ENCODE measurements around the gene CNTN1. TPM values are rescaled to one million over a fixed set of nuclear protein-coding genes. Genes with fewer than 3 reads are reported as not detected.

CNTN1 gene
- total and polyA plus RNA-seq, 2 experiments from 2014 or later, result 4.2 to 4.7 TPM

DNA sequence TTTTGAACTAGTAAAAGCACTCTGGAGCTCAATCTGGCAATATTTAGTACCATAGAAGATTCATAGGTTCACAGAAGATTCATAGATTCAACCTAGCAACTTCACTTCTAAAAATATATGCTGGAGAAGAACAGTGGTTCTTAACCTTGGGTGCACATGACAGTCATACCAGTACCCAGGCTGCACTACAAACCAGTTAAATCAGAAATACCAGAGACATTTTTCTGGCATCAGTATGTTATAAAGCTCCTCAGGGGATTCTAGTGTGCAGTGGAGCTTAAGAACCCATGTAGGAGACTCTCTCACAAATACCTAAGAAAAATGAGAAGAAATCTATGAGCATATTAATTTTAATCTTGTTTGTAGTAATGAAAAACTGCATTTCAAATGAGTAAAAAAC is 46.6 kb downstream of the CNTN1 start:
- TF ChIP-seq CTCF (IDR thresholded peaks at IDR 0.05; ENCODE audit: low read depth, low read length), result no peak
- H3K36me3 ChIP-seq, result no peaks in the 10 kb centered on the region
- H3K9me3 ChIP-seq (ENCODE audit: low read depth), result no peaks in the 10 kb centered on the region
- no peak for DNase-seq (ENCODE audit: low read depth in 1 of 2, low spot score in 1 of 2)
- no peak overlapping the region for H3K4me3 ChIP-seq
- H3K4me1 ChIP-seq (ENCODE audit: low read depth), result no peaks in the 10 kb centered on the region
- no peak overlapping the region for H3K27ac ChIP-seq
- no peaks in the 10 kb centered on the region for H3K27me3 ChIP-seq

- no peaks in the 10 kb centered on the region for H3K9me3 ChIP-seq (ENCODE audit: low read depth)
- no peaks in the 10 kb centered on the region for H3K36me3 ChIP-seq
- TF ChIP-seq CTCF (IDR thresholded peaks at IDR 0.05; ENCODE audit: low read depth, low read length), result no peak
These were observed 49.8 kb downstream of the CNTN1 start for GRCh38 chr12:40742041-40742440.

DNA sequence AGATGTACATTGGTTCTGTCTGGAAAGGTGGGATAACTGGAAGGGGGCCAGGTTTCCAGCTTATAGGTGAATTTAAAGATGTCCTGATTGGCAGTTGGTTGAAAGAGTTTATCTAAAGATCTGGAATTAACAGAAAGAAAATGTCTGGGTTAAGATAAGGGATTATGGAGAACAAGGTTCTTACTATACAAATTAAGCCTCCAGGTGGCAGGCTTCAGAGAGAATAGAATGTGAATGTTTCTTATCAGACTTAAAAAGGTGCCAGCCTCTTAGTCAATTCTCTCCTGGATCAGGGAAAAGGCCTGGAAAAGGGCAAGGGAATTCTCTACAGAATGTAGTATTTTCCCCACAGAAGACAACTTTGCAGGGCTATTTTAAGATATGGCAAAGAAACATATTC is 53.1 kb downstream of the CNTN1 start:
- TF ChIP-seq CTCF (IDR thresholded peaks at IDR 0.05; ENCODE audit: low read depth, low read length), result no peak
- Histone ChIP-seq H3K9me3 (ENCODE audit: low read depth) (no peaks in the 10 kb centered on the region), H3K27ac (no peak overlapping the region), H3K27me3 (no peaks in the 10 kb centered on the region), H3K4me1 (ENCODE audit: low read depth) (no peaks in the 10 kb centered on the region), H3K4me3 (no peak overlapping the region), H3K36me3 (no peaks in the 10 kb centered on the region)
- DNase-seq (ENCODE audit: low read depth in 1 of 2, low spot score in 1 of 2), result no peak

More at GRCh38 chr12:40742041-40742440, 49.8 kb downstream of the CNTN1 start:
- H3K4me3 ChIP-seq, result no peak overlapping the region
- no peaks in the 10 kb centered on the region for H3K27me3 ChIP-seq
- no peak overlapping the region for H3K27ac ChIP-seq
- no peaks in the 10 kb centered on the region for H3K4me1 ChIP-seq (ENCODE audit: low read depth)
- no peak for DNase-seq (ENCODE audit: low read depth in 1 of 2, low spot score in 1 of 2)

DNA sequence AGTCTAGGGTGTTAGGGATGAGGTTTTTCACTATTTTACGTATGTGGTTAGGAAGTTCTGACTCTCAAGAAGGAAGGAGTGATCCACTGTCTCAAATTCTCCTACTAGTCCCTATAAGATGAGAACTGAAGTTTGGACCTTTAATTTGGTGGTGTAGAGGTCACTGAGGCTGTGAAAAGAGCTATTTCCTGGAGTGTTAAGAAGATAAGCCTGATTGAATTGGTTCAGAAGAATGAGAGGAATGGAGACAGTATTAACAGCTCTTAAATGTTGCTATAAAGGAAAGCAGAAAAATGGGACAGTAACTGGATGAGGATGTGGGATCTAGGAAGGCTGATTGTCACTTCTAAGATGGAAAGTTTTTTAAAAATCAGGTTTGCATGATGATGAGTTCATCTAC is 57.6 kb downstream of the CNTN1 start:
- TF ChIP-seq CTCF (IDR thresholded peaks at IDR 0.05; ENCODE audit: low read depth, low read length), result no peak
- H3K4me3 ChIP-seq, result no peak overlapping the region
- no peak overlapping the region for H3K27ac ChIP-seq
- H3K9me3 ChIP-seq (ENCODE audit: low read depth), result no peaks in the 10 kb centered on the region
- H3K4me1 ChIP-seq (ENCODE audit: low read depth), result no peaks in the 10 kb centered on the region
- no peaks in the 10 kb centered on the region for H3K36me3 ChIP-seq
- H3K27me3 ChIP-seq, result no peaks in the 10 kb centered on the region
- DNase-seq (ENCODE audit: low read depth in 1 of 2, low spot score in 1 of 2), result no peak

DNA sequence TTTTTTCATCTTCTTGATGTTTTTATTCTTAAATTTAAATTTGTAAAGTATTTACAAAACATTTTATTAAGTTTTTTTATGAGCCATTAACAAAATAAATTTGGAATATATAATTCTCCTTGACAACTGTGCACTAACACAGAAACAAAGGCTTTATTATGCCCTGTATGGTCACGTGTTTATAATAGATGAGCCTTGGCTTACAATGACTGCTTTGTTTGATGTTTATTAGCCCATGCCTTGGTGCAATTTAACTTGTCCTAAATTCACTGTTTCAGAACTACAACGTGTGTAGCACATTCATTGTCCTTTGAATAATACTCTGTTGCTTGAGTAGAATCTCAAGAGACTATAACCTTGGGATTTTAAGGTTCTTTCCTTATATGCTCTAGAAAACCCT is 59.8 kb downstream of the CNTN1 start:
- DNase-seq (ENCODE audit: low read depth in 1 of 2, low spot score in 1 of 2), result no peak
- TF ChIP-seq CTCF (IDR thresholded peaks at IDR 0.05; ENCODE audit: low read depth, low read length), result no peak
- Histone ChIP-seq H3K27ac (no peak overlapping the region), H3K36me3 (no peaks in the 10 kb centered on the region), H3K4me3 (no peak overlapping the region), H3K9me3 (ENCODE audit: low read depth) (no peaks in the 10 kb centered on the region), H3K4me1 (ENCODE audit: low read depth) (no peaks in the 10 kb centered on the region), H3K27me3 (no peaks in the 10 kb centered on the region)

DNA sequence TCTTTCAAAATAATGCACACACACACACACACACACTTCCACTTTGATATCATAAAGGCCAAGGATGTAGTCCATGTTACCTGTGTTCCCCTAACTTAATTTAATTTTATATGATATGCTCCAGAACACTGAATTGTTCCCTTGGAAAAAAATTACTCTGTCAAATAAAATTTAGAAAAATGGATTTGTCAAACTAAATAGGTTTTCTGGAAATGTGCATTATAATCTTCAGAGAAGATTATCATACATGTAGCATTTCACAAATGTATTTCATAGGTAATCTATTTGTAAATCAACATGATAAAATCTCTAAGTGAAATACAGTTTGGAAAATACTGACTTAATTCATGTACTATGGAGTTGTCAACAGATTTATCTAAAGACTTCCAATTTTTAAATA is 68.6 kb downstream of the CNTN1 start:
- Histone ChIP-seq H3K27me3 (no peaks in the 10 kb centered on the region), H3K4me1 (ENCODE audit: low read depth) (no peaks in the 10 kb centered on the region), H3K4me3 (no peak overlapping the region), H3K27ac (no peak overlapping the region), H3K36me3 (no peaks in the 10 kb centered on the region), H3K9me3 (ENCODE audit: low read depth) (no peaks in the 10 kb centered on the region)
- no peak for DNase-seq (ENCODE audit: low read depth in 1 of 2, low spot score in 1 of 2)
- TF ChIP-seq CTCF (IDR thresholded peaks at IDR 0.05; ENCODE audit: low read depth, low read length), result no peak

Measured in cardiac muscle cell (in vitro differentiated cells and primary cell).